NCI-H524 treated with DMSO at 0.1 percent for 48 hours (cell line): Measurements from ENCODE around the gene NEDD9.

Source experiments
- DNase-seq: peaks from one replicate; lab custom pipeline; 2025; lab: John Stamatoyannopoulos, UW

NEDD9 gene

GRCh38 chr6:11201015-11201414, 31.5 kb downstream of the NEDD9 start:
- DNase-seq, result no peak

GRCh38 chr6:11200356-11200755, 32.1 kb downstream of the NEDD9 start:
- DNase-seq, result no peak

GRCh38 chr6:11198663-11199603, 33.5 kb downstream of the NEDD9 start:
- DNase-seq, result no peak

GRCh38 chr6:11197850-11198249, 34.6 kb downstream of the NEDD9 start:
- DNase-seq, result no peak

- no peak for DNase-seq
Observed at GRCh38 chr6:11197175-11197536, 35.3 kb downstream of the NEDD9 start.

- no peak for DNase-seq
Observed at GRCh38 chr6:11196511-11197174, 35.8 kb downstream of the NEDD9 start.

GRCh38 chr6:11194356-11195218, 37.9 kb downstream of the NEDD9 start:
- DNase-seq, result no peak

- DNase-seq, result no peak
Observed at GRCh38 chr6:11193434-11193833, 39.0 kb downstream of the NEDD9 start.

- no peak for DNase-seq
Observed at GRCh38 chr6:11192167-11192566, 40.3 kb downstream of the NEDD9 start.

- no peak for DNase-seq
Observed at GRCh38 chr6:11190625-11191245, 41.7 kb downstream of the NEDD9 start.

GRCh38 chr6:11189865-11190624, 42.4 kb downstream of the NEDD9 start:
- DNase-seq, result no peak

GRCh38 chr6:11188161-11188915, 44.1 kb downstream of the NEDD9 start:
- DNase-seq, result no peak

GRCh38 chr6:11187301-11187700, 45.2 kb downstream of the NEDD9 start:
- DNase-seq, result no peak

GRCh38 chr6:11185204-11185842, 47.1 kb downstream of the NEDD9 start:
- no peak for DNase-seq

GRCh38 chr6:11183761-11184362, 48.6 kb downstream of the NEDD9 start:
- DNase-seq, result no peak

- no peak for DNase-seq
Observed at GRCh38 chr6:11181478-11182136, 50.9 kb downstream of the NEDD9 start.

GRCh38 chr6:11179419-11180202, 52.9 kb downstream of the NEDD9 start:
- no peak for DNase-seq

GRCh38 chr6:11179088-11179418, 53.4 kb downstream of the NEDD9 start:
- DNase-seq, result no peak
